Measurements from ENCODE around the gene PARP1. TPM values are rescaled to one million over a fixed set of nuclear protein-coding genes. Genes with fewer than 3 reads are reported as not detected.

PARP1 gene
- total RNA-seq, 2 experiments from 2014 or later = 532 to 594 TPM

- Histone ChIP-seq H3K4me3 (ENCODE audit: low read depth, low read length, poor library complexity, severe bottlenecking) (no peak overlapping the region), H3K4me1 (ENCODE audit: insufficient read depth, low read length, poor library complexity, severe bottlenecking) (peaks cover 50% of the 10 kb centered on the region), H3K27ac (ENCODE audit: low read depth, low read length, poor library complexity, severe bottlenecking) (no peak overlapping the region), H3K9me3 (ENCODE audit: low read length) (no peaks in the 10 kb centered on the region), H4K20me1 (ENCODE audit: insufficient read depth, low read length) (no peaks in the 10 kb centered on the region), H3K36me3 (ENCODE audit: insufficient read depth, low read length) (no peaks in the 10 kb centered on the region), H3K9me2 (ENCODE audit: insufficient read depth, low read length) (no peaks in the 10 kb centered on the region), H3K79me2 (ENCODE audit: insufficient read depth, low read depth, low read length) (no peaks in the 10 kb centered on the region), H2AFZ (ENCODE audit: low read length) (no peak overlapping the region; the same call in 1 of the 2 replicates), H3K4me2 (ENCODE audit: low read length) (peak overlapping the region; percentile 30; the same call in 1 of the 2 replicates)
- DNase-seq (ENCODE audit: low spot score) = no peak
- no peak for TF ChIP-seq EZH2phosphoT487 (IDR thresholded peaks at IDR 0.05; ENCODE audit: borderline replicate concordance, low read depth, low read length)
- TF ChIP-seq, protein P1, sequence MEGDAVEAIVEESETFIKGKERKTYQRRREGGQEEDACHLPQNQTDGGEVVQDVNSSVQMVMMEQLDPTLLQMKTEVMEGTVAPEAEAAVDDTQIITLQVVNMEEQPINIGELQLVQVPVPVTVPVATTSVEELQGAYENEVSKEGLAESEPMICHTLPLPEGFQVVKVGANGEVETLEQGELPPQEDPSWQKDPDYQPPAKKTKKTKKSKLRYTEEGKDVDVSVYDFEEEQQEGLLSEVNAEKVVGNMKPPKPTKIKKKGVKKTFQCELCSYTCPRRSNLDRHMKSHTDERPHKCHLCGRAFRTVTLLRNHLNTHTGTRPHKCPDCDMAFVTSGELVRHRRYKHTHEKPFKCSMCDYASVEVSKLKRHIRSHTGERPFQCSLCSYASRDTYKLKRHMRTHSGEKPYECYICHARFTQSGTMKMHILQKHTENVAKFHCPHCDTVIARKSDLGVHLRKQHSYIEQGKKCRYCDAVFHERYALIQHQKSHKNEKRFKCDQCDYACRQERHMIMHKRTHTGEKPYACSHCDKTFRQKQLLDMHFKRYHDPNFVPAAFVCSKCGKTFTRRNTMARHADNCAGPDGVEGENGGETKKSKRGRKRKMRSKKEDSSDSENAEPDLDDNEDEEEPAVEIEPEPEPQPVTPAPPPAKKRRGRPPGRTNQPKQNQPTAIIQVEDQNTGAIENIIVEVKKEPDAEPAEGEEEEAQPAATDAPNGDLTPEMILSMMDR (conservative IDR thresholded peaks at IDR 0.05; ENCODE audit: low read length) = no peak
- intact Hi-C loops (cut with micrococcal nuclease; ENCODE audit: unreplicated experiment) = no loop called here
- ChIA-PET POLR2A (interaction anchor here (0.6 to 8.3 kb wide), 8 partner anchors 9 to 807 kb away, joined by 3 to 106 read pairs (median 4); partner anchors contain the start of gene PARP1), CTCF (ENCODE audit: unreplicated experiment) (interaction anchor here (0.6 to 1.5 kb wide), 2 partner anchors 20 to 24 kb away, joined by 3 read pairs; no protein-coding TSS in a partner anchor)
- no TSS peak for BruUV-seq (replicated peaks)
These were observed 12.4 kb upstream of the PARP1 start for GRCh38 chr1:226420328-226420727.

DNA sequence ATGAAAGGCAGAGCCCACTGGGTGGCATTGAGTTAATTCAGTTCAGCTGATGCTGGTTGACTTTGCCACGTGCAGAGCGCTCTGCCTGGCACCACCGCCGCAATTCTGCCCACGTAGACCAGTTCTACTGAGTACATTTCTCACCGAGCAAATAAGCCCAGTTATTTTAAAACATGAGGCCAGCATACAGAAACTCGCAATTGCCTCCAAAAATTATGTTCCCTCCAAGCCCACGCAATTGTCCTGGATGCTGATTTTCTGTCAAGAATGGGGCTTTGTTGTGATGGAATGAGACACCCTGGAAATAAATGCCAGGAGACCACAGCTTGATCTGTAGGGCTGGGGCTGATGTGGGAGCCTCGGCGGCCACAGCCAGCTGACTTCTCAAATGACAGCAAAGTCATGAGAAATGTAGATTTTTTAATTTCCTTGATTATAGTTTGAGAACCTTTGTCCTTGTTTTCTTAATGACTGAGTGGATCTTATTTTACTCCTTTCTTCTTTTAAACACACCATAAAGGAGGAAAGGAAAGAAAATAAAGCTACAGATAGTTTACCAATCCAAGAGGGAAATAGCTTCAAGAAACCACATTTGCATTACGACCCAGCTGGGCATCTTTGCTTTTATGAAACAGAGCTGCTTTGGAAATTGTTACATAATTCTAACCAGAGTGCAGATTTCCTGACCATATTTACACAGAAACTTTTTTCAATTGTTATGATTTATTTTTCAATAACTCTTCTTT is 11.6 kb upstream of the PARP1 start:
- H3K9me3 ChIP-seq (ENCODE audit: low read length) = no peaks in the 10 kb centered on the region
- H3K4me2 ChIP-seq (ENCODE audit: low read length) = peak overlapping the region; percentile 30; the same call in 1 of the 2 replicates
- no peaks in the 10 kb centered on the region for H3K79me2 ChIP-seq (ENCODE audit: insufficient read depth, low read depth, low read length)
- H3K36me3 ChIP-seq (ENCODE audit: insufficient read depth, low read length) = no peaks in the 10 kb centered on the region
- H3K4me1 ChIP-seq (ENCODE audit: insufficient read depth, low read length, poor library complexity, severe bottlenecking) = peaks cover 41% of the 10 kb centered on the region
- TF ChIP-seq, protein P1 (conservative IDR thresholded peaks at IDR 0.05; ENCODE audit: low read length) = no peak
- no peak for TF ChIP-seq EZH2phosphoT487 (IDR thresholded peaks at IDR 0.05; ENCODE audit: borderline replicate concordance, low read depth, low read length)
- ChIA-PET POLR2A (interaction anchor here (0.7 to 8.3 kb wide), 5 partner anchors 10 to 25 kb away, joined by 4 to 106 read pairs (median 7); partner anchors contain the start of gene PARP1), CTCF (ENCODE audit: unreplicated experiment) (interaction anchor here (1.0 to 1.5 kb wide), 2 partner anchors 12 to 25 kb away, joined by 3 read pairs; partner anchors contain the start of gene PARP1)
- intact Hi-C loops (cut with micrococcal nuclease; ENCODE audit: unreplicated experiment) = no loop called here
- no peaks in the 10 kb centered on the region for H3K9me2 ChIP-seq (ENCODE audit: insufficient read depth, low read length)
- no peaks in the 10 kb centered on the region for H4K20me1 ChIP-seq (ENCODE audit: insufficient read depth, low read length)
- no peak overlapping the region for H3K4me3 ChIP-seq (ENCODE audit: low read depth, low read length, poor library complexity, severe bottlenecking)
- H3K27ac ChIP-seq (ENCODE audit: low read depth, low read length, poor library complexity, severe bottlenecking) = no peak overlapping the region
- H2AFZ ChIP-seq (ENCODE audit: low read length) = peak overlapping the region; percentile 71
- BruUV-seq (replicated peaks) = no TSS peak
- DNase-seq (ENCODE audit: low spot score) = no peak
